HFF-Myc (cell line): Measurements from ENCODE around the gene SLC17A1.

ENCODE experiments used
- DNase-seq: peaks from one replicate; pipeline ENCODE4 v3.0.0-alpha.2; 2011; ENCODE audit warnings: low read depth; ENCODE audit errors: extremely low read depth
- H3K4me3 ChIP-seq: replicated peaks from 2 replicates; pipeline ENCODE4 v1.5.1; 2011; ENCODE audit warnings: low read depth, mild to moderate bottlenecking, control low read depth, low read length
- CTCF ChIP-seq: IDR thresholded peaks from 2 replicates; pipeline ENCODE4 v1.5.1; 2012; ENCODE audit warnings: mild to moderate bottlenecking, low read depth, low read length, control low read depth; ENCODE audit errors: missing control alignments

SLC17A1 gene

GRCh38 chr6:25815194-25815593 lies 16.7 kb downstream of the SLC17A1 start:
- H3K4me3 ChIP-seq = no peak overlapping the region
- no peak for DNase-seq
- TF ChIP-seq CTCF = no peak

- DNase-seq = no peak
- TF ChIP-seq CTCF = no peak
Observed at GRCh38 chr6:25804804-25805203, 27.0 kb downstream of the SLC17A1 start.

GRCh38 chr6:25801436-25801835 lies 30.4 kb downstream of the SLC17A1 start:
- no peak overlapping the region for H3K4me3 ChIP-seq
- no peak for TF ChIP-seq CTCF
- no peak for DNase-seq

More at GRCh38 chr6:25804804-25805203, 27.0 kb downstream of the SLC17A1 start:
- no peak overlapping the region for H3K4me3 ChIP-seq

GRCh38 chr6:25794784-25795183 lies 37.1 kb downstream of the SLC17A1 start:
- no peak overlapping the region for H3K4me3 ChIP-seq
- no peak for DNase-seq

GRCh38 chr6:25793970-25794369 lies 37.9 kb downstream of the SLC17A1 start:
- DNase-seq = no peak
- no peak for TF ChIP-seq CTCF

More at GRCh38 chr6:25794784-25795183, 37.1 kb downstream of the SLC17A1 start:
- TF ChIP-seq CTCF = no peak

GRCh38 chr6:25792016-25792415 lies 39.8 kb downstream of the SLC17A1 start:
- no peak overlapping the region for H3K4me3 ChIP-seq
- no peak for DNase-seq
- no peak for TF ChIP-seq CTCF

More at GRCh38 chr6:25793970-25794369, 37.9 kb downstream of the SLC17A1 start:
- H3K4me3 ChIP-seq = no peak overlapping the region

- H3K4me3 ChIP-seq = no peak overlapping the region
- TF ChIP-seq CTCF = no peak
- DNase-seq = no peak
Observed at GRCh38 chr6:25789475-25789874, 42.4 kb downstream of the SLC17A1 start.
